Spleen (tissue), 7 donors: ENCODE measurements around the gene PHACTR2.

Source experiments
- POLR2A ChIP-seq, 3 donors: fragments of 450-650 bp; IDR thresholded peaks; one replicate each; pipeline ENCODE4 v1.5.1; 2017; ENCODE audit warnings: antibody characterized with exemption in 3 of 3, mild to moderate bottlenecking in 1 of 3
- POLR2AphosphoS5 ChIP-seq, 3 donors: sonication (generic); formaldehyde crosslinking; IDR thresholded peaks; one replicate each; pipeline ENCODE4 v1.5.1; 2017; ENCODE audit warnings: antibody characterized with exemption in 3 of 3
- TF ChIP-seq, protein P1 (sequence below), 11 experiments: fragments of 200-600 bp in 7 of 11; fragments of 450-650 bp in 4 of 11; sonication (generic) in 4 of 11; IDR thresholded peaks in 8 of 11; conservative IDR thresholded peaks in 3 of 11; 1 replicate in 7 of 11; 2 replicates in 4 of 11; pipeline versions ENCODE4 v1.4.0 to v1.8.0; 2016 to 2021; ENCODE audit warnings: antibody characterized with exemption in 11 of 11, inconsistent platforms in 4 of 11, mild to moderate bottlenecking in 1 of 11
- donor health status: DM: no; HTN: no; CAD: no; lungs with moderate emphysema.
- donor health status: DM: no; HTN: no; CAD: no.
- donor health status: DM: no; HTN: no; CAD: no.

DNA sequence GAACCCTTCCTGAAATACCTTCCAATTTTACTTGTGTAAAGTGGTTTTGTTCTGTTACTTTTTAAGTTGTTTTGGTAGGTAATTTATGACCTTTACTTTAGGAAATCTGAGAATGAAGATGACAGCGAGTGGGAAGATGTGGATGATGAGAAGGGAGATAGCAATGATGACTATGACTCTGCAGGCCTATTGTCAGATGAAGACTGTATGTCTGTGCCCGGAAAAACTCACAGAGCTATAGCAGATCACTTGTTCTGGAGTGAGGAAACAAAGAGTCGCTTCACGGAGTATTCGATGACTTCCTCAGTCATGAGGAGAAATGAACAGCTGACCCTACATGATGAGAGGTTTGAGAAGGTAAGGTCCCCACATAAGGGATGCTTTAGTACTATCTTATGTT is 179.9 kb downstream of the PHACTR2 start:
- TF ChIP-seq, protein P1, sequence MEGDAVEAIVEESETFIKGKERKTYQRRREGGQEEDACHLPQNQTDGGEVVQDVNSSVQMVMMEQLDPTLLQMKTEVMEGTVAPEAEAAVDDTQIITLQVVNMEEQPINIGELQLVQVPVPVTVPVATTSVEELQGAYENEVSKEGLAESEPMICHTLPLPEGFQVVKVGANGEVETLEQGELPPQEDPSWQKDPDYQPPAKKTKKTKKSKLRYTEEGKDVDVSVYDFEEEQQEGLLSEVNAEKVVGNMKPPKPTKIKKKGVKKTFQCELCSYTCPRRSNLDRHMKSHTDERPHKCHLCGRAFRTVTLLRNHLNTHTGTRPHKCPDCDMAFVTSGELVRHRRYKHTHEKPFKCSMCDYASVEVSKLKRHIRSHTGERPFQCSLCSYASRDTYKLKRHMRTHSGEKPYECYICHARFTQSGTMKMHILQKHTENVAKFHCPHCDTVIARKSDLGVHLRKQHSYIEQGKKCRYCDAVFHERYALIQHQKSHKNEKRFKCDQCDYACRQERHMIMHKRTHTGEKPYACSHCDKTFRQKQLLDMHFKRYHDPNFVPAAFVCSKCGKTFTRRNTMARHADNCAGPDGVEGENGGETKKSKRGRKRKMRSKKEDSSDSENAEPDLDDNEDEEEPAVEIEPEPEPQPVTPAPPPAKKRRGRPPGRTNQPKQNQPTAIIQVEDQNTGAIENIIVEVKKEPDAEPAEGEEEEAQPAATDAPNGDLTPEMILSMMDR (IDR thresholded peaks at IDR 0.05 in 8 of 11, conservative IDR thresholded peaks at IDR 0.05 in 3 of 11): no peak
- TF ChIP-seq POLR2A (IDR thresholded peaks at IDR 0.05): no peak
- TF ChIP-seq POLR2AphosphoS5 (IDR thresholded peaks at IDR 0.05): no peak
